SK-N-SH (cell line): ENCODE measurements around the gene WASF2. TPM values are rescaled to one million over a fixed set of nuclear protein-coding genes. Genes with fewer than 3 reads are reported as not detected.
A peak's percentile ranks its signal among the peaks of the same experiment; 100 is the strongest.

Source experiments
- CTCF ChIA-PET: fragments of 300-600, 350-600 bp; formaldehyde crosslinking; extraction: SDS; loops from one replicate; lab custom pipeline; 2021; lab: Yijun Ruan, JAX
- POLR2A ChIA-PET: fragments of 350-600 bp; sonication (Branson Sonifier 250); formaldehyde crosslinking; extraction: SDS; loops from one replicate; lab custom pipeline; 2020; ENCODE audit warnings: antibody characterized with exemption, inconsistent platforms; lab: Yijun Ruan, JAX
- DNase-seq: peaks from one replicate; pipeline ENCODE4 v3.0.0; 2012
- H2AFZ ChIP-seq: fragments of 200-600 bp; sonication (generic); 2 replicates; pipeline ENCODE4 v1.8.1; 2016; ENCODE audit warnings: antibody characterized with exemption, mild to moderate bottlenecking, low read depth
- H3F3A ChIP-seq: fragments of 200-600 bp; sonication (generic); replicated peaks from 2 replicates; pipeline ENCODE3; 2016; ENCODE audit warnings: antibody characterized with exemption, mild to moderate bottlenecking; ENCODE audit not compliant: insufficient read depth
- H3K27ac ChIP-seq, 2 experiments: fragments of 200-500 bp in 1 of 2; fragments of 200-600 bp in 1 of 2; sonication (Bioruptor generic) in 1 of 2; sonication (generic), shearing (Covaris generic) in 1 of 2; 2 replicates each; pipeline versions ENCODE4 v1.5.1 to v1.6.1; 2014 to 2016; ENCODE audit warnings: low read depth in 2 of 2, inconsistent platforms in 1 of 2, low read length in 1 of 2, mild to moderate bottlenecking in 1 of 2, mixed read lengths in 1 of 2
- H3K27me3 ChIP-seq: fragments of 200-600 bp; sonication (generic), shearing (Covaris generic); 2 replicates; pipeline ENCODE4 v1.6.1; 2016; ENCODE audit warnings: mixed run types; ENCODE audit not compliant: insufficient read depth
- H3K36me3 ChIP-seq, 2 experiments: fragments of 200-500 bp in 1 of 2; fragments of 200-600 bp in 1 of 2; sonication (Bioruptor generic) in 1 of 2; sonication (generic) in 1 of 2; replicated peaks in 1 of 2; 2 replicates each; pipeline versions ENCODE3 to v1.5.1; 2014 to 2016; ENCODE audit warnings: low read length in 1 of 2, mild to moderate bottlenecking in 1 of 2; ENCODE audit not compliant: insufficient read depth in 2 of 2, control insufficient read depth in 1 of 2
- H3K4me1 ChIP-seq, 2 experiments: fragments of 200-500 bp in 1 of 2; fragments of 200-600 bp in 1 of 2; sonication (Bioruptor generic) in 1 of 2; sonication (generic), shearing (Covaris generic) in 1 of 2; 2 replicates each; pipeline versions ENCODE4 v1.5.1 to v1.6.1; 2014 to 2016; ENCODE audit warnings: low read depth in 1 of 2, low read length in 1 of 2, mixed run types in 1 of 2; ENCODE audit not compliant: insufficient read depth in 2 of 2, control insufficient read depth in 1 of 2
- H3K4me2 ChIP-seq: fragments of 200-600 bp; sonication (generic), shearing (Covaris generic); 2 replicates; pipeline ENCODE4 v1.6.1; 2017; ENCODE audit warnings: mixed run types
- H3K4me3 ChIP-seq, 2 experiments: fragments of 200-500 bp in 1 of 2; fragments of 200-600 bp in 1 of 2; sonication (Bioruptor generic) in 1 of 2; sonication (generic), shearing (Covaris generic) in 1 of 2; 2 replicates each; pipeline versions ENCODE4 v1.5.1 to v1.8.1; 2014 to 2016; ENCODE audit warnings: low read depth in 2 of 2, inconsistent platforms in 1 of 2, low read length in 1 of 2, mild to moderate bottlenecking in 1 of 2, mixed read lengths in 1 of 2, moderate library complexity in 1 of 2
- H3K79me2 ChIP-seq: fragments of 200-600 bp; sonication (generic); 2 replicates; pipeline ENCODE4 v1.8.1; 2017; ENCODE audit warnings: mild to moderate bottlenecking; ENCODE audit not compliant: insufficient read depth
- H3K9ac ChIP-seq: fragments of 200-600 bp; sonication (generic); 2 replicates; pipeline ENCODE4 v1.6.1; 2017; ENCODE audit warnings: mixed run types
- H3K9me2 ChIP-seq: fragments of 200-600 bp; sonication (generic); 2 replicates; pipeline ENCODE4 v1.6.1; 2017; ENCODE audit warnings: mixed run types
- H3K9me3 ChIP-seq: fragments of 200-600 bp; sonication (generic); 2 replicates; pipeline ENCODE4 v1.6.1; 2017; ENCODE audit warnings: mixed run types, mild to moderate bottlenecking, moderate library complexity
- H4K20me1 ChIP-seq: fragments of 200-600 bp; sonication (generic); 2 replicates; pipeline ENCODE4 v1.6.1; 2017; ENCODE audit warnings: mild to moderate bottlenecking, mixed run types; ENCODE audit not compliant: insufficient read depth
- CTCF ChIP-seq: fragments of 200-600 bp; sonication (generic); IDR thresholded peaks from 2 replicates; pipeline ENCODE4 v1.6.1; 2017; ENCODE audit warnings: antibody characterized with exemption, mild to moderate bottlenecking, moderate library complexity
- EZH2phosphoT487 ChIP-seq: fragments of 200-600 bp; sonication (generic); IDR thresholded peaks from 2 replicates; pipeline ENCODE4 v1.6.1; 2017; ENCODE audit warnings: low read depth, mixed run types, mild to moderate bottlenecking, antibody characterized with exemption, moderate library complexity, borderline replicate concordance
- JUND ChIP-seq: IDR thresholded peaks from 2 replicates; pipeline ENCODE4 v1.4.0; 2012
- MAX ChIP-seq: IDR thresholded peaks from 2 replicates; pipeline ENCODE4 v1.4.0; 2012; ENCODE audit warnings: low read depth
- POLR2AphosphoS5 ChIP-seq: IDR thresholded peaks from 2 replicates; pipeline ENCODE4 v1.6.1; 2012; ENCODE audit warnings: low read depth, low read length
- RFX5 ChIP-seq: IDR thresholded peaks from 2 replicates; pipeline ENCODE4 v1.6.1; 2012; ENCODE audit warnings: mild to moderate bottlenecking, improper control_type of control experiment, low read length
- SMC3 ChIP-seq: IDR thresholded peaks from 2 replicates; pipeline ENCODE4 v1.6.1; 2012; ENCODE audit warnings: low read depth, low read length, improper control_type of control experiment
- WGBS: methylation state at CpG from one replicate; pipeline ENCODE4 v1.1.6; 2017; ENCODE audit warnings: low lambda C conversion rate; 5-methylcytosine and 5-hydroxymethylcytosine counted together
- polyA plus RNA-seq, 3 experiments: library from polyadenylated mRNA; depleted of rRNA; stranded (reverse); fragments of >200 nt; gene quantifications; 2 replicates each; pipeline ENCODE4 v1.2.3, GENCODE V29; 2012

The WASF2 gene
- polyA plus RNA-seq, 1 of the 3 experiments (the other 2 are of a cell fraction): 27.1 TPM

GRCh38 chr1:27509127-27510080 lies 19.4 kb upstream of the WASF2 start:
- Histone ChIP-seq H3F3A (no peaks in the 10 kb centered on the region), H2AFZ (no peak overlapping the region), H3K27me3 (no peaks in the 10 kb centered on the region), H3K4me1 (peaks cover 0 to 13% of the 10 kb centered on the region in 2 experiments; a peak in 1 of 4 replicates), H3K4me3 (no peak overlapping the region), H4K20me1 (no peaks in the 10 kb centered on the region), H3K36me3 (no peaks in the 10 kb centered on the region), H3K9me3 (no peaks in the 10 kb centered on the region), H3K27ac (no peak overlapping the region)
- 89% methylated on average over 8 of the region's 9 CpGs for WGBS
- CTCF ChIA-PET: interaction anchor here (1.1 to 1.5 kb wide), 3 partner anchors 16 to 99 kb away, joined by 3 to 7 read pairs (median 3); no protein-coding TSS in a partner anchor
- TF ChIP-seq JUND (no peak), CTCF (no peak), POLR2AphosphoS5 (no peak)
- TF ChIP-seq, all 33 proteins: peak for 0
- Histone ChIP-seq H3K4me2 (no peak overlapping the region), H3K9ac (no peak overlapping the region), H3K79me2 (no peaks in the 10 kb centered on the region), H3K9me2 (no peaks in the 10 kb centered on the region)
- DNase-seq: no peak
- POLR2A ChIA-PET: no interaction called here

GRCh38 chr1:27507960-27508665 lies 18.1 kb upstream of the WASF2 start:
- H3K36me3 ChIP-seq: no peaks in the 10 kb centered on the region
- no peak for TF ChIP-seq EZH2phosphoT487
- TF ChIP-seq MAX: no peak
- no peak for TF ChIP-seq RFX5
- no peak for TF ChIP-seq JUND
- TF ChIP-seq SMC3: no peak
- no peak overlapping the region for H3K9ac ChIP-seq
- H3K4me1 ChIP-seq: peaks cover 0 to 14% of the 10 kb centered on the region in 2 experiments; a peak in 2 of 4 replicates
- CTCF ChIA-PET: interaction anchor here (0.6 to 1.5 kb wide), 4 partner anchors 15 to 175 kb away, joined by 3 to 7 read pairs (median 3); no protein-coding TSS in a partner anchor
- POLR2A ChIA-PET: no interaction called here
- no peaks in the 10 kb centered on the region for H3F3A ChIP-seq
- no peak overlapping the region for H3K4me3 ChIP-seq
- DNase-seq: peak; percentile 37
- no peaks in the 10 kb centered on the region for H3K9me3 ChIP-seq
- no peaks in the 10 kb centered on the region for H3K9me2 ChIP-seq
- H4K20me1 ChIP-seq: no peaks in the 10 kb centered on the region
- no peak overlapping the region for H3K27ac ChIP-seq
- no peak overlapping the region for H2AFZ ChIP-seq
- no peaks in the 10 kb centered on the region for H3K27me3 ChIP-seq
- H3K4me2 ChIP-seq: no peak overlapping the region
- 92% methylated on average over 6 of the region's 6 CpGs for WGBS
- H3K79me2 ChIP-seq: no peaks in the 10 kb centered on the region
